Loucy (cell line): ENCODE results near the gene VPREB3.

Experiments used
- H2AFZ ChIP-seq: fragments of 200-600 bp; sonication (generic); 2 replicates; pipeline ENCODE4 v1.6.0; 2016; ENCODE audit warnings: antibody characterized with exemption, mild to moderate bottlenecking, low read length, moderate library complexity
- H3F3A ChIP-seq: fragments of 200-600 bp; 2 replicates; pipeline ENCODE4 v1.6.0; 2016; ENCODE audit warnings: antibody characterized with exemption, low read depth, mild to moderate bottlenecking
- H3K27me3 ChIP-seq: fragments of 200-600 bp; sonication (generic); 2 replicates; pipeline ENCODE4 v1.6.1; 2014; ENCODE audit warnings: low read length, mild to moderate bottlenecking; ENCODE audit not compliant: insufficient read depth, poor library complexity, severe bottlenecking
- H3K36me3 ChIP-seq: fragments of 200-600 bp; sonication (generic); 2 replicates; pipeline ENCODE4 v1.6.1; 2016; ENCODE audit warnings: low read length; ENCODE audit not compliant: insufficient read depth
- H3K4me1 ChIP-seq: fragments of 200-600 bp; sonication (generic); 2 replicates; pipeline ENCODE4 v1.5.1; 2014; ENCODE audit warnings: low read length, mild to moderate bottlenecking; ENCODE audit not compliant: insufficient read depth, poor library complexity, severe bottlenecking
- H3K4me2 ChIP-seq: fragments of 200-600 bp; sonication (generic); 2 replicates; pipeline ENCODE4 v1.6.0; 2014; ENCODE audit warnings: antibody characterized with exemption, low read length, low read depth, mild to moderate bottlenecking; ENCODE audit not compliant: poor library complexity, severe bottlenecking
- H3K4me3 ChIP-seq: fragments of 200-600 bp; sonication (generic); 2 replicates; pipeline ENCODE4 v1.5.1; 2014; ENCODE audit warnings: low read length, mild to moderate bottlenecking, mixed read lengths; ENCODE audit not compliant: poor library complexity, severe bottlenecking
- H3K79me2 ChIP-seq: fragments of 200-600 bp; sonication (generic); 2 replicates; pipeline ENCODE4 v1.6.1; 2014; ENCODE audit warnings: low read length; ENCODE audit not compliant: insufficient read depth
- H3K9ac ChIP-seq: fragments of 200-600 bp; sonication (generic); 2 replicates; pipeline ENCODE4 v1.6.0; 2014; ENCODE audit warnings: mild to moderate bottlenecking, low read depth, low read length, moderate library complexity; ENCODE audit not compliant: poor library complexity, severe bottlenecking
- H3K9me2 ChIP-seq: fragments of 200-600 bp; sonication (generic); replicated peaks from 2 replicates; pipeline ENCODE4 v1.6.1; 2016; ENCODE audit warnings: low read depth, low read length, mixed read lengths
- H3K9me3 ChIP-seq: fragments of 200-600 bp; sonication (generic); 2 replicates; pipeline ENCODE4 v1.6.1; 2014; ENCODE audit warnings: mild to moderate bottlenecking, antibody characterized with exemption, low read length, low read depth; ENCODE audit not compliant: insufficient read depth
- H4K20me1 ChIP-seq: fragments of 200-600 bp; sonication (generic); 2 replicates; pipeline ENCODE4 v1.6.0; 2014; ENCODE audit warnings: antibody characterized with exemption, low read length, mild to moderate bottlenecking; ENCODE audit not compliant: insufficient read depth, poor library complexity, severe bottlenecking
- EZH2phosphoT487 ChIP-seq: fragments of 200-600 bp; IDR thresholded peaks from 2 replicates; pipeline ENCODE4 v1.6.1; 2018; ENCODE audit warnings: antibody characterized with exemption, mild to moderate bottlenecking, moderate library complexity, borderline replicate concordance
- TF ChIP-seq, protein P1 (sequence below): fragments of 200-600 bp; sonication (generic); conservative IDR thresholded peaks from 2 replicates; pipeline ENCODE4 v1.5.1; 2014; ENCODE audit warnings: mild to moderate bottlenecking, antibody characterized with exemption, low read length

Gene VPREB3

DNA sequence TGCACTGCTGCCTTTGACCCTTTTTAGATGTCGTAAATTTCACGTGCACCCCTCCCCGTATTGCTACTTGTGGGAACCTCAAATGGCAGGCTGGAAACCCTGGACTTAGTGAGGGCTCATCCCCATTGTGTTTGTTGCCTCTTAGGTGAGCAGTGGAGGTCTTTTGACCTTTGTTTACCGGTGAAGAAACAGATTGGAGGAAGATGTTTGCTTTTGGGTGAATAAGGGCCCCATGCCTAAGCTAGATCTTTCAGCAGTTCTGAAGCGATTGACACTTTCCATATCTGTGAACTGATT, 33.3 kb upstream of the VPREB3 start:
- H3K36me3 ChIP-seq, result peaks cover 16% of the 10 kb centered on the region; the same call in 1 of the 2 replicates
- TF ChIP-seq, protein P1, sequence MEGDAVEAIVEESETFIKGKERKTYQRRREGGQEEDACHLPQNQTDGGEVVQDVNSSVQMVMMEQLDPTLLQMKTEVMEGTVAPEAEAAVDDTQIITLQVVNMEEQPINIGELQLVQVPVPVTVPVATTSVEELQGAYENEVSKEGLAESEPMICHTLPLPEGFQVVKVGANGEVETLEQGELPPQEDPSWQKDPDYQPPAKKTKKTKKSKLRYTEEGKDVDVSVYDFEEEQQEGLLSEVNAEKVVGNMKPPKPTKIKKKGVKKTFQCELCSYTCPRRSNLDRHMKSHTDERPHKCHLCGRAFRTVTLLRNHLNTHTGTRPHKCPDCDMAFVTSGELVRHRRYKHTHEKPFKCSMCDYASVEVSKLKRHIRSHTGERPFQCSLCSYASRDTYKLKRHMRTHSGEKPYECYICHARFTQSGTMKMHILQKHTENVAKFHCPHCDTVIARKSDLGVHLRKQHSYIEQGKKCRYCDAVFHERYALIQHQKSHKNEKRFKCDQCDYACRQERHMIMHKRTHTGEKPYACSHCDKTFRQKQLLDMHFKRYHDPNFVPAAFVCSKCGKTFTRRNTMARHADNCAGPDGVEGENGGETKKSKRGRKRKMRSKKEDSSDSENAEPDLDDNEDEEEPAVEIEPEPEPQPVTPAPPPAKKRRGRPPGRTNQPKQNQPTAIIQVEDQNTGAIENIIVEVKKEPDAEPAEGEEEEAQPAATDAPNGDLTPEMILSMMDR, result no peak
- no peak for TF ChIP-seq EZH2phosphoT487
- peaks cover 53% of the 10 kb centered on the region for H3K79me2 ChIP-seq
- H3K4me3 ChIP-seq, result peak overlapping the region; percentile 92
- H3K4me2 ChIP-seq, result peak overlapping the region; percentile 97
- H3K4me1 ChIP-seq, result peaks cover 46% of the 10 kb centered on the region
- peaks cover 52% of the 10 kb centered on the region for H4K20me1 ChIP-seq
- H3K9ac ChIP-seq, result peak overlapping the region; percentile 98
- no peaks in the 10 kb centered on the region for H3F3A ChIP-seq
- H2AFZ ChIP-seq, result no peak overlapping the region
- H3K9me2 ChIP-seq, result no peaks in the 10 kb centered on the region
- H3K9me3 ChIP-seq, result no peaks in the 10 kb centered on the region
- no peaks in the 10 kb centered on the region for H3K27me3 ChIP-seq

DNA sequence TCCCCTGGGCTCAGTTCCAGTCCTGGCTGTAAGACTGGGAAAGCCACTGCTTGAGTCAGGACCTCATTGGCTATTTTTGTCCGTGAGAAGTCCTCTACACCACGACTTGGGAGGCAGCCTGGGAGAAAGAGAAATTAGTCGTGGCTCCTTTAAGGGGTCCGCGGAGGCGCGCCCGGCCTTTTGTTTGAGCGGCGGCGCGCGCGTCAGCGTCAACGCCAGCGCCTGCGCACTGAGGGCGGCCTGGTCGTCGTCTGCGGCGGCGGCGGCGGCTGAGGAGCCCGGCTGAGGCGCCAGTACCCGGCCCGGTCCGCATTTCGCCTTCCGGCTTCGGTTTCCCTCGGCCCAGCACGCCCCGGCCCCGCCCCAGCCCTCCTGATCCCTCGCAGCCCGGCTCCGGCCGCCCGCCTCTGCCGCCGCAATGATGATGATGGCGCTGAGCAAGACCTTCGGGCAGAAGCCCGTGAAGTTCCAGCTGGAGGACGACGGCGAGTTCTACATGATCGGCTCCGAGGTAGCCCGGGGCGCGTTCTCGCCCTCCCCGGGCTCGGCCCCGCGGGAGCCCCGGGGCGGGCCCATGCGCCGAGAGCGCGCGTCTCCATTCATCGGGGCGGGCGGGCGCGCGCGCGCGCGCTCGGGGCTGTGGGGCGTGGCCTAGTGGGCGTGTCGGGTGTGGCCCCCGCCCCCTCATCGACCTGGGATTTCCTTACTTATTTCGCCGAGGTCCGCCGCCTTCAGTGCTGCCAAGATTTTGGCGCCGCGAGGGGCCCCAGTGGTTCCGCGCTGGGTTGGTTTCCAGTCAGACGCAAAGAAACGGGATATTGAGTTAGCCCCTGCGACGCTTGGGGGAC, 32.8 kb upstream of the VPREB3 start, which contains the start of gene SMARCB1:
Gene SMARCB1 (plus strand): TSS at position 215 of the 848 bp plus-strand sequence. CDS start 204 bp downstream, at position 419.
- H3K27me3 ChIP-seq, result no peaks in the 10 kb centered on the region
- no peak for TF ChIP-seq EZH2phosphoT487
- TF ChIP-seq, protein P1, result no peak
- H3F3A ChIP-seq, result no peaks in the 10 kb centered on the region
- peaks cover 47% of the 10 kb centered on the region for H4K20me1 ChIP-seq
- no peaks in the 10 kb centered on the region for H3K9me3 ChIP-seq
- no peaks in the 10 kb centered on the region for H3K9me2 ChIP-seq
- H3K4me3 ChIP-seq, result peak within 1 kb of the TSS; percentile 92
- H2AFZ ChIP-seq, result peak within 1 kb of the TSS; percentile 95
- H3K4me1 ChIP-seq, result peaks cover 46% of the 10 kb centered on the region
- H3K9ac ChIP-seq, result peak within 1 kb of the TSS; percentile 98
- peaks cover 47% of the 10 kb centered on the region for H3K79me2 ChIP-seq
- H3K4me2 ChIP-seq, result peak within 1 kb of the TSS; percentile 97
- peaks cover 10% of the 10 kb centered on the region; the same call in 1 of the 2 replicates for H3K36me3 ChIP-seq

DNA sequence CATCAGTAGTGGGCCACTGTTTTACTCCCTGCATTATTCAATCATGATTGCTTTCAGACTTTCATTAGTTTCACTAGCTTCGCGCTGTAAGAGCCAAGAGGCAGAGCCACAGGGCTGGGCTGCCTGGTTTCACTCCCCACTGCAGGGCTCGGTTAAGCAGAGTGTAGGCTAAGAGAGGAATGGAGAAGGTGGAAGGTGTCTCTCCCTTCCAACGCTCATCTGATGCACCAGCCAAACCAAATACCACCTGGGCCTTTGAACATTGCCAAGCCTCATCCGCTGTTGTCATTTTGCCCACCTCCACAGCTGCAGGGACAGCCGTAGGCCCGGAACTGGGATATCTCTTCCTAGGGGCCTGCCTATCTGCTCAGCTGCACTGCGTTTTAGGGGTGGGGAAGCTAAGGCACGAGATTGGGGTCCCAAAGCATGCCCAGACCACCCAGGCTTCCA, 32.1 kb upstream of the VPREB3 start:
- Histone ChIP-seq H3K4me3 (peak overlapping the region; percentile 92), H3K9me2 (no peaks in the 10 kb centered on the region), H3K79me2 (peaks cover 40% of the 10 kb centered on the region), H3K36me3 (peaks cover 3% of the 10 kb centered on the region; the same call in 1 of the 2 replicates), H3K4me1 (peaks cover 41% of the 10 kb centered on the region), H3K9me3 (no peaks in the 10 kb centered on the region), H3F3A (no peaks in the 10 kb centered on the region), H2AFZ (peak overlapping the region; percentile 95), H3K27me3 (no peaks in the 10 kb centered on the region), H3K9ac (peak overlapping the region; percentile 98), H4K20me1 (peaks cover 40% of the 10 kb centered on the region), H3K4me2 (peak overlapping the region; percentile 97)
- no peak for TF ChIP-seq EZH2phosphoT487
- TF ChIP-seq, protein P1, result no peak
